HG03439 (cell line): Measurements from ENCODE around the gene ATF7IP2.
"Not testable (repeated sequence)": the region's sequence is repeated elsewhere in the genome, so short reads cannot be mapped to it uniquely, and the experiment has no call there.

ENCODE experiments used
- ATAC-seq: cut with Tn5 transposase; IDR thresholded peaks from one replicate; pipeline ENCODE4 v1.9.1; 2021; ENCODE audit warnings: mild to moderate bottlenecking, moderate library complexity; ENCODE audit not compliant: unreplicated experiment

Gene ATF7IP2

GRCh38 chr16:10441726-10442125, 55.9 kb downstream of the ATF7IP2 start:
- ATAC-seq: no peak

GRCh38 chr16:10447289-10447688, 61.4 kb downstream of the ATF7IP2 start:
- ATAC-seq: no peak

DNA sequence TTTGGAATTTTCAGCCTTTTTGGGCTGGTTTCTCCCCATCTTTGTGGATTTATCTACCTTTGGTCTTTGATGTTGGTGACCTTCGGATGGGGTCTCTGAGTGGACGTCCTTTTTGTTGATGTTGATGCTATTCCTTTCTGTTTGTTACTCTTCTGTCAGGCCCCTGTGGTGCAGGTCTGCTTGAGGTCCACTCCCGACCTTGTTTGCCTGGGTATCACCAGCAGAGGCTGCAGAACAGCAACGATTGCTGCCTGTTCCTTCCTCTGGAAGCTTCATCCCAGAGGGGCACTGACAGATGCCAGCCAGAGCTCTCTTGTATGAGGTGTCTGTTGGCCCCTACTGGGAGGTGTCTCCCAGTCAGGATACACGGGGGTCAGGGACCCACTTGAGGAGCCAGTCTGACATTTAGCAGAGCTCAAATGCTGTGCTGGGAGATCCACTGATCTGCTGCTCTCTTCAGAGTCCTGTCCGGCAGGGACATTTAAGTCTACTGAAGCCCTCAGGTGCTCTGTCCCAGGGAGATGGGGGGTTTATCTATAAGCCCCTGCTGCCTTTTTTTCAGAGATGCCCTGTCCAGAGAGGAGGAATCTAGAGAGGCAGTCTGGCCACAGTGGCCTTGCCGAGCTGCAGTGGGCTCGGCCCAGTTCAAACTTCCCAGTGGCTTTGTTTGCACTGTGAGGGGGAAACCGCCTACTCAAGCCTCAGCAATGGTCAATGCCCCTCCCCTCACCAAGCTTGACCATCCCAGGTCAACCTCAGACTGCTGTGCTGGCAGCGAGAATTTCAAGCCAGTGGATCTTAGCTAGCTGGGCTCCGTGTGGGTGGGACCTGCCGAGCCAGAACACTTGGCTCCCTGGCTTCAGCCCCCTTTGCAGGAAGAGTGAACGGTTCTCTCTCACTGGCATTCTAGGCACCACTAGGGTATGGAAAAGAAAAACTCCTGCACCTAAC, 66.6 kb downstream of the ATF7IP2 start:
- ATAC-seq: not testable (repeated sequence)

DNA sequence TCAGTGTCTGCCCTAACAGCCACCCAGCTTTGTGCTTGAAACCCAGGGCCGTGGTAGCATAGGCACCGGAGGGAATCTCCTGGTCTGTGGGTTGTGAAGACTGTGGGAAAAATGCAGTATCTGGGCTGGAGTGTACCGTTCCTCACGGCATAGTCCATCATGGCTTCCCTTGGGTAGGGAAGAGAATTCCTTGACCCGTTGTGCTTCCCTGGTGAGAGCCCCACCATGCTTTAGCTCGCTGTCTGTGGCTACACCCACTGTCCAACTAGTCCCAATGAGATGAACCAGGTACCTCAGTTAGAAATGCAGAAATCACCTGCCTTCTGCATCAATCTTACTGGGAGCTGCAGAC, 67.3 kb downstream of the ATF7IP2 start:
- ATAC-seq: no peak

DNA sequence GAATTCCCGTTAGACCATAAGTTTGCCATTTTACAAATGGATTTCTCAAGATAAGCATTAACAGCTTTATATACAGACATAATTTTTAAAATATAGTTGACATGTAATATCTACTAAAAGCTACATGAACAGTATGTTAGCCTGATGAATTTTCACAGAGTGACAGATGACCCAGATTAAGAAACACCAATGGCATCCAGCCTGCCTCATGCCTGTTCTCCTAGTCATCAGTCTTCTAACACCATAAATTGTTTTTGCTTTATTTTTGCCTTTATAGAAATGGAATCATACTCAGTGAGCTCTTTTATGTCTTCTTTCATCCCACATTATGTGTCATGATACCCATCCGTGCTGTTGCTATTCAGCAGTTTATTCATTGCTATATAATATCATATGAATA, 80.0 kb downstream of the ATF7IP2 start:
- no peak for ATAC-seq

DNA sequence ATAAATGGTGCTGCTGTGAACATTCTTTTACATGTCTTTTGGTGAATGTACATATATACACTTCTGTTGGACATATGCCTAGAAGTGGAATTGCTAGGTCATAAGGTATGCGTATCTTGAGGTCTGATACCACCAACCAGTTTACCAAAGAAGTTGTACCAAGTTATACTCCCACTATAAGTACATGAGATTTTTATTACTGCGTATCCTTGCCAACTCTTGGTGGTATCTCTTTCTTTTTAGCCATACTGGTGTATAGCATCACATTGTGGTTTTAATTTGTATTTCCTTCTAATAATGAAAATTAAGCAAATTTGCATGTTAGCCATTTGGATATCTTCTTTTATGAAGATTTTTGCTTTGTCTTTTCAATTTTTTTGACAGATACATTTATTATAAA, 80.5 kb downstream of the ATF7IP2 start:
- no peak for ATAC-seq

DNA sequence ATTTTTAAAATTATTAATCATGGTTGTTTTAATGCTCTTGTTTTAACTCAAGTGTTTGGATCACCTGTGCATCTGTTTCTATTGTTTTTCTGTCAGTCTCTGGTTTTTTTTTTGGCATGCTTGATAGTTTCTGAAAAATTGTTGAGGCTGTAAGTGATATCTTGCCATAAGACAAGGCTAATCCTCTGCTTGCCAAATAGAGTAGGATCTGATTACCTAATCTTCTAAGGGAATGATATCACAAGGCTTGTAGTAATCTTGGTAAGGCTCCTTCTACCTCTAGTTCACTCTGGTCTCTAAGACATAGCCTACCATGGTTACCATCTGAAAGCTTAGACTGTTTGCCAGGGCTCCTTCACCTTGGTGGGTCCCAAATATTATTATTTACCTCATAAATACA, 81.0 kb downstream of the ATF7IP2 start:
- no peak for ATAC-seq

- ATAC-seq: not testable (repeated sequence)
Measured at GRCh38 chr16:10476636-10477035, 90.8 kb downstream of the ATF7IP2 start.

GRCh38 chr16:10480151-10480550, 94.3 kb downstream of the ATF7IP2 start:
- no peak for ATAC-seq

DNA sequence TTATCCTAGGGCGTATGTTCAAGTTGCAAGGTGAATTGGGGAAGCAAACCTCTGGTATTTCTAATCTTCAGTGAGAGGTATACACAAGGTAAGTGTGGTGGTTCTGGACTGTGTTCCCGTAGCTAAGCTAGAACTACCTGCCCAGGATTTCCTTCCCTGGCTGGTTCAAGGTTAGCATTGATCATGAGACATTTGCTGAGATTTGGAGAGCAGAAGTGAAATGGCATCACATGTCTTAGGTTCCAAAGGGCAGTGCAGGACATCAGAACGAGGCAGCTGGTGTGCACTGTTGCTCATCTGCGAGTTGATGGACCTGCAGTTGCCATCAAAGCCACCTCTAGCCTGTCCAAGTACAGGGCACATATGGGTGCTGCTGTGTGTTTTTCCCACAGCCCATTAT, 99.3 kb downstream of the ATF7IP2 start:
- ATAC-seq: no peak

- no peak for ATAC-seq
Measured at GRCh38 chr16:10485698-10486382, 100.0 kb downstream of the ATF7IP2 start.

GRCh38 chr16:10490141-10490540, 104.3 kb downstream of the ATF7IP2 start:
- ATAC-seq: no peak

- no peak for ATAC-seq
Measured at GRCh38 chr16:10493276-10493675, 107.4 kb downstream of the ATF7IP2 start.

GRCh38 chr16:10494343-10495030, 108.6 kb downstream of the ATF7IP2 start:
- ATAC-seq: no peak

GRCh38 chr16:10495031-10495345, 109.1 kb downstream of the ATF7IP2 start:
- no peak for ATAC-seq

DNA sequence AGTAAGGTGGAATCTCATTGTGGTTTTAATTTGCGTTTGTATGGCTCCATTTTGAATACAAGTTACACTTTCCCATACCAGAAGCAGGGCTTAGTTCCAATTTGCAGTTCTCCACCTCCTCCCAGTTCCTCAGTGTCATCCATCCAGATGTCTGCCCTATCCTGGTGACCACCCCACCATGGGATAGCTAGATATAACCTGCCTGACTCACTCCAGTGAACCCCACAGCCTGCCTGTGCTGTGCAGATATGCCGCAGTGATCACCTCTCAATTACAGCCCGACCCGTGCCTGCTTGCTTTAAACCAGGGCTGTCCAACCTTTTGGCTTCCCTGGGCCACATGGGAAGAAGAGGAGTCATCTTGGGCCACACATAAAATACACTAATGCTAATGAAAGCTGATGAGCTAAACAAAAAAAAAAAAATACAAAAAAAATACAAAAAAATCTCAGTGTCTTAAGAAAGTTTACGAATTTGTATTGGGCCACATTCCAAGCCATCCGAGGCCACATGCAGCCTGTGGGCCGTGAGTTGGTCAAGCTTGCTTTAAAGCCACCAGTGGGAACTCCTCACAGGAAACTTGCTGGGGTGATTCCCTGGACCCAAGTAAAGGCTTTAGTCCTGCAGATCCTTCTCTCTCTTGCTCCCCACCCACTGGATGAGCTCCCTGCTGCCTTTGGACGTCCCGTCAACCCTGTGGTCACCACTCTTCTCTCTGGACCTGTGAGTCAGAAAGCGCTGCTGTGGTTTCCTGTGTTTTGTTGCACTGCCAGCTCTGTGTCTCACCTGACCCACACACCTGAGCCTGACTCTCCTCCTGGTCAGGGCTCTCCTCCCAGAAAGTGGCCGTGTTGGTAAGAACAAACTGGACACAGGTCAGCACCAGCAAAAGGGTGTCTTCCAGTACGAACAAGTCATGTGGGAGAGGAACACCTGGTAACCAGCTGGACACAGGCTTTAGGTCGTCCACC, 111.6 kb downstream of the ATF7IP2 start:
- no peak for ATAC-seq

GRCh38 chr16:10500582-10500981, 114.7 kb downstream of the ATF7IP2 start:
- no peak for ATAC-seq

DNA sequence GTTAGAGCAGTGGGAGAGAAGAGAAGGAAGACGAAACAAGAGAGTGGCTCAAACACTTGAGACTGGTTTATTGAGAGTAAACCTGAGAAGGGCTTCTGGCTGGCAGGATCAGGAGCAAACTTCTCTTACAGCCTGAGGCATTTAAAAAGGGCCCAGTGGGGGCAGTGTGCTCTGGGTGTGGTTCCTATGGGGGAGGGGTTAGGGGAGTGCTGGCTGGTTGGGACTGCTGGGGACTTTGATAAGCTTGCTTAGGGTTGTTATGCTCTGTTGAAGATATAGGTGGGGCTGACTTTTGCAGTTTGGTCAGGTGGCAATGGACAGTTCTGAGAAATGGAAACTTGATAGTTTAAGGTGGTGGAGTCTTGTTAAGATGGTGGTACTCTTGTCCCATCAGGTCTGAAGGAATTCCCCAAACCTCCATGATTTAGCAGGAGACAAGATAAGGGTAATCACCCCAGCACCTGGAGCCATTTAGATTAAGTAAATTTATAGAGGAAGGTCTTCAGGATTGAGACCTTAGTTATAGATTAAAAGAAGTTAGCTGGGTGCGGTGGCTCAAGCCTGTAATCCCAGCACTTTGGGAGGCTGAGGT, 115.3 kb downstream of the ATF7IP2 start:
- ATAC-seq: no peak

GRCh38 chr16:10502776-10503175, 116.9 kb downstream of the ATF7IP2 start:
- no peak for ATAC-seq

GRCh38 chr16:10504404-10504885, 118.6 kb downstream of the ATF7IP2 start:
- ATAC-seq: no peak
